ENCODE results near the gene GFM2. TPM values are rescaled to one million over a fixed set of nuclear protein-coding genes. Genes with fewer than 3 reads are reported as not detected.

GFM2 gene
- total and polyA plus RNA-seq, 2 of the 8 experiments (the other 6 are each of a cell fraction or from before 2014, with no cell fraction given), result 17.8 to 30.6 TPM

DNA sequence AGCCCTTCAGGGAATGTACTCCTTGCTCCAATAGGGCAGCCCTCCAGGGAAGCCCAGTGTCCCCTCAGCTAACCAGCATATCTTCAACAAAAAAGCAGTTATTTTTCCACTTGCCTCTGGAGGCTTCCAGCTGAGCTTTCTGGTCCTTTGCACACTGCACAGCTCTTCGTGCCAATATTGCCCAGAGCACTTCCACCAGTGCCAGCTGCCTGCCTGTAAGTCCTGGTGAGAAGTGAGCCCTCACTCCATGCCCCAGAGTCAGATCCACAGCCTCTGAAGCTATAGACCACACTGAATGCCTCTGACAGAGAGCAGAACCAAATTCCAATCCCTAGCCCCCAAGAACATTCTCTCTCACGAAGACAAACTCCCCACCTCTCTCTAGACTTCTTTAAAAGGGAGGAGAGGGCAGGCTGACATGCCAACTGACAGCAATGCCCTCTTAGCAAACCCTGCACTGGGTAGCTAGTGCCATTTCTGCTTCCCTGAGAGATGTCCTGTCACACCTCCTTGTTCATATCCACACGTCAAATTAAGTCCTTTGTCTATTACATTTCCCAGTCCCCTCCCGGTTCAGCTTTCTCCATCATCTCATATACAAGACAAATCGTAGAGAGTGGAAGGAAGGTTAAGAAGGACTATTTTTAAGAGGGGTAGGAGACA, 94.6 kb downstream of the GFM2 start:
- Histone ChIP-seq H2BK5ac (ENCODE audit: low read depth, low read length) (no peak overlapping the region), H2BK15ac (ENCODE audit: low read length) (no peak overlapping the region), H3K56ac (replicated peaks; ENCODE audit: insufficient read length, low read depth, low read length) (no peak overlapping the region), H3K4me3 (ENCODE audit: extremely low read depth in 1 of 4, insufficient read depth in 2 of 4, low read depth in 3 of 4, low read length in 4 of 4) (no peak overlapping the region), H3K27me3 (replicated peaks in 1 of 4; ENCODE audit: control insufficient read depth in 3 of 4, extremely low read depth in 1 of 4, insufficient read depth in 3 of 4, low read length in 3 of 4) (no peaks in the 10 kb centered on the region), H3K18ac (ENCODE audit: extremely low read depth, low read length) (no peak overlapping the region), H4K8ac (ENCODE audit: extremely low read depth, insufficient read depth, low read length) (no peak overlapping the region), H3K9ac (replicated peaks in 1 of 4; ENCODE audit: extremely low read depth in 1 of 4, low read depth in 3 of 4, low read length in 3 of 4) (no peak overlapping the region), H3K36me3 (ENCODE audit: control insufficient read depth in 2 of 4, insufficient read depth in 4 of 4, low read length in 3 of 4) (no peaks in the 10 kb centered on the region), H2BK12ac (ENCODE audit: low read depth, low read length) (no peak overlapping the region), H3K23ac (ENCODE audit: insufficient read length) (no peak overlapping the region), H3K79me2 (ENCODE audit: control insufficient read depth in 1 of 2, insufficient read depth in 2 of 2, low read length in 2 of 2) (no peaks in the 10 kb centered on the region), H3K4me2 (ENCODE audit: insufficient read depth in 1 of 2, low read depth in 2 of 2, low read length in 2 of 2) (no peak overlapping the region), H4K20me1 (replicated peaks in 1 of 2; ENCODE audit: control insufficient read depth in 1 of 2, insufficient read depth in 2 of 2, low read length in 2 of 2) (no peaks in the 10 kb centered on the region), H2AK5ac (ENCODE audit: low read depth, low read length) (no peak overlapping the region), H3K27ac (ENCODE audit: low read depth, low read length) (no peak overlapping the region), H3K14ac (ENCODE audit: insufficient read length) (no peak overlapping the region), H3K23me2 (ENCODE audit: low read depth, low read length) (no peaks in the 10 kb centered on the region; the same call in 1 of the 2 replicates), H2BK120ac (replicated peaks; ENCODE audit: low read depth, low read length) (no peak overlapping the region), H4K91ac (replicated peaks; ENCODE audit: insufficient read length, low read length) (no peak overlapping the region), H3K79me1 (ENCODE audit: low read depth, low read length) (no peaks in the 10 kb centered on the region), H3K4ac (replicated peaks; ENCODE audit: insufficient read length, low read depth, low read length) (no peak overlapping the region), H2BK20ac (ENCODE audit: low read length) (no peak overlapping the region), H4K5ac (ENCODE audit: insufficient read length, low read depth, low read length) (no peak overlapping the region), H3K9me3 (ENCODE audit: insufficient read depth in 2 of 2, low read depth in 1 of 2, low read length in 1 of 2) (no peaks in the 10 kb centered on the region), H2AFZ (ENCODE audit: low read length) (no peak overlapping the region), H3K4me1 (replicated peaks in 1 of 4; ENCODE audit: control insufficient read depth in 3 of 4, insufficient read depth in 4 of 4, low read length in 3 of 4) (peaks cover 0 to 6% (median 4%) of the 10 kb centered on the region in 4 experiments; a peak in 5 of 7 replicates)
- DNase-seq (ENCODE audit: low read depth in 1 of 2, low spot score in 2 of 2) (no peak), FAIRE-seq (no peak)
- POLR2A ChIA-PET (ENCODE audit: partially characterized antibody), result no interaction called here
- CTCF ChIA-PET (ENCODE audit: partially characterized antibody), result interaction anchor here (0.7 to 2.3 kb wide), 15 partner anchors 8 to 878 kb away, joined by 3 to 19 read pairs (median 4); partner anchors contain the start of genes GFM2 and NSA2
- 74% methylated on average over 5 of the region's 5 CpGs; no CpG with 5 or more reads in 1 of the 2 experiments for WGBS, 2 experiments (ENCODE audit: extremely low coverage in 1 of 2, insufficient coverage in 1 of 2, insufficient read length in 1 of 2, insufficient replicate concordance in 2 of 2, low coverage in 1 of 2, low lambda C conversion rate in 2 of 2, missing lambda C conversion rate in 1 of 2)
- no peak for TF ChIP-seq EP300 (IDR thresholded peaks at IDR 0.05; ENCODE audit: borderline replicate concordance in 1 of 2, low read depth in 2 of 2, low read length in 2 of 2)
- no peak for TF ChIP-seq TCF12 (IDR thresholded peaks at IDR 0.05; ENCODE audit: low read depth, low read length)
- TF ChIP-seq CBX8 (IDR thresholded peaks at IDR 0.05; ENCODE audit: borderline replicate concordance, low read depth, low read length), result no peak
- TF ChIP-seq KDM5A (IDR thresholded peaks at IDR 0.05; ENCODE audit: low read length), result no peak
- no peak for TF ChIP-seq ZNF274 (IDR thresholded peaks at IDR 0.05; ENCODE audit: borderline replicate concordance, extremely low read depth, low read length)
- no peak for TF ChIP-seq SIRT6 (IDR thresholded peaks at IDR 0.05; ENCODE audit: low read length)
- TF ChIP-seq CREB1 (IDR thresholded peaks at IDR 0.05), result no peak
- no peak for TF ChIP-seq GTF2F1 (IDR thresholded peaks at IDR 0.05; ENCODE audit: borderline replicate concordance, low read depth, low read length)
- TF ChIP-seq NANOG (IDR thresholded peaks at IDR 0.05; ENCODE audit: insufficient read depth, low read depth, low read length, poor library complexity, severe bottlenecking), result no peak
- no peak for TF ChIP-seq NRF1 (IDR thresholded peaks at IDR 0.05; ENCODE audit: low read depth, low read length)
- TF ChIP-seq EGR1 (IDR thresholded peaks at IDR 0.05; ENCODE audit: borderline replicate concordance, low read depth, low read length), result no peak
- no peak for TF ChIP-seq POU5F1 (IDR thresholded peaks at IDR 0.05; ENCODE audit: low read depth, low read length)
- TF ChIP-seq EZH2 (IDR thresholded peaks at IDR 0.05; ENCODE audit: low read depth, low read length, severe bottlenecking), result no peak
- TF ChIP-seq YY1 (IDR thresholded peaks at IDR 0.05; ENCODE audit: low read depth, low read length), result no peak
